OCI-M1 (cell line): ENCODE results near the gene PREX1.
"Not testable (repeated sequence)": the region's sequence is repeated elsewhere in the genome, so short reads cannot be mapped to it uniquely, and the experiment has no call there.

ENCODE experiments used
- DNase-seq: peaks from one replicate; lab custom pipeline; 2025; lab: John Stamatoyannopoulos, UW

Gene PREX1

GRCh38 chr20:48605364-48606171 lies 222.2 kb downstream of the PREX1 start:
- no peak for DNase-seq

DNA sequence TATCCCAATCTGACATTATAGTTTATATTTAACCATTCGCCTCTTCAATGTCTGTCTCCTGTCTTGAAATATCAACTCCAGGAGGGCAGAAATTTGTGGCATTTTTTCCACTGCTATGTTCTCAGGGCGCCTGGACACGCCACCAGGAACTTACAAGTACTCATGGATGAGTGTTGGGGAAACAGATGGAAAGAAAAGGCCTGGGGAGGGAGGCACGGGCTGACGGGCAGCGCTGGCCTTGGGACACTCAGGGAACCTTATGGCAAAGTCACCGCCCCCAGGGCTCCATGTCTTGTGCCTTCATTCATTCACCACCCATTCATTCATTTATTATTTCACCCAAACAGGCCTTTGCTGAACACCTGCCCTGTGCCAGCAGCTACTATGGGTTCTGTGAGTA lies 222.9 kb downstream of the PREX1 start:
- DNase-seq = no peak

DNA sequence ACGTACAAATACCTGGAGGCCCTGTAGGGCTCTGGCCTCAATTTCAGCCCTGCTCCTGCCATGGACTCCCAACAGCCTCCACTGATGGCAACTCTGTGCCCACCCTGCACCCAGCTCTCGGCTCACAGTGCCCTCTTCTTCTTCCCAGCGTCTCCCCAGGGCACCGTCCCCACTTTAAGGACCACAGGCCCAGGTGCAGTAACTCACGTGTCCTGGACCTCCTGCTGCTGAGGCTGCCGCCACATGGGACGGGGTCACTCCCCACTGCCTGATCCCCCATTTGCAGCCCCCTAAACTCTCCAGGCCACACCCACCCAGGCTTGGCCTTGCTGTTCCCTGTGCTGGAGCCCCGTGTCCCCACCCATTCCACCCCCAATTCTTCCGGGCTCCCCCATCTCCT lies 223.4 kb downstream of the PREX1 start:
- no peak for DNase-seq

GRCh38 chr20:48603819-48604405 lies 223.9 kb downstream of the PREX1 start:
- no peak for DNase-seq

DNA sequence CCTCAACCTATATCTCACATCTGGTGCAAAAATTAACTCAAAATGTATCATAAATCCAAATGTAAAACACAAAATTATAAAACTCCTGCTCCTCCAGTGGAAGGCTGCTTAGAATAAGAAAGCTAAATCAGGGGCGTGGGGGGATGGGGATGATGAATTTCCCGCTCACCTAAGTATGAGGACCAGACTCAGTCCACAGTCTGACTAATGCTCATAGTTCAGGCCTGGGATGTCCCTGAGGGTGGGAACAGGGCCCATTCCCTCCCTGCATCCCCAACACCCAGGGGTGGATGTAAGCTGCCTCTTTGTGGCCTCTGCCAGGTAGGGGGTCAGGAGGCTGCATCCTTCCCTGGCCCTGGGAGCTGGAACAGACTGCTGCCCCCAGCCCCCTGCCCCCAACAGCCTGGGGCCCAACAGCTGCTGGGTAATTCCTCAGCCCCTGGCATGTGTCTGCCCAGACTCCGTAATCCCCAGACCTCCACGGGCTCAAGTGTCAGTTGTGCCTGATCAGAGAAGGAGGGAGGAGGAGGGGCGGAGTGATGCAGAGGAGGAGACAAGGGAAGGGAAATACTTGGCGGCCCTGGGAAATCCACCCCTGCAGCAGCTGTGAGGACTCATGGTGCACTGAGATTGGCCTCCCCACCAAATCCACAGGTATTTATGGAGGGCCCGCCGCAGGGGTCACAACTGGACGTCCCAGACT lies 224.5 kb downstream of the PREX1 start:
- DNase-seq = no peak

DNA sequence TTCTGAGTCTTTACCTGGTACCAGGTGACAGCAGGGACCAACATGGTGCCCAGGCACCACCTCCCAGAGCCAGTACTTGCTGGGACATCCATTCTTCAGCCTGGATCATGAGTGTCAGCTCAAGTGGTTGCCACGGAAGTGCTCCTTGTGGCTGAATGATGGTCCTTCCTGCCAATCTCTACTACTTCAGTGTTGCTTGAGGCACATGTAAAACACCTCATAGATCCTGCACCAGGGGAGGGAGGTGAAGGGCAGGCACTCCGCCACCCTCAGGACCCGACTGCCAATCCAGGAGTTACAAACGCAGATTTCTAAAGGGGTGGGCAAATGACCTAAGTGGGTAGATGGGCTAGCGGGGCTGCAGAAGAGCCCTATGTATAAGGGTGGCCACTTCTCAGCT lies 226.0 kb downstream of the PREX1 start:
- no peak for DNase-seq

DNA sequence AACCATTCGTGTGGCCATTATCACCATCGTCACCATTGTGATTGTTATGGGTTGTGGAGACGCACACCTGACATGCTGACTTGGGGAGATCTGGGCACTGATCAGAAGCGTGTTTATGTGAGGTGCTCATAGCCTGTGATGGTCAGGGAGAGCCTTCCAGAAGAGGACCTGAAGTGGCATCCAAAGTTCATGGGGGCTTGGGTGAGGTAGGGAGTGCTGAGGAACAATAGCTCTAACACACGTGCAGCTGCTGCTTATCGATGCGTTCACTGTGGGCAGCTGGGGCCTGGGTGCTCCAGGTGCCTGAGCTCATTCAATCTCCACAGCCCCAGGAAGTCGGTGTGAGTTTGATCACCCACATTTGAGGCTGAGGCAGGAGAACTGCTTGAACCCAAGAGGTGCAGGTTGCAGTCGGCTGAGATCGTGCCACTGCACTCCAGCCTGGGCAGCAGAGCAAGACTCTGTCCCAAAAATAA lies 227.3 kb downstream of the PREX1 start:
- no peak for DNase-seq

- no peak for DNase-seq
These were observed 227.9 kb downstream of the PREX1 start for GRCh38 chr20:48599748-48600469.

- no peak for DNase-seq
These were observed 228.6 kb downstream of the PREX1 start for GRCh38 chr20:48599106-48599747.

GRCh38 chr20:48598303-48598941 lies 229.4 kb downstream of the PREX1 start:
- not testable (repeated sequence) for DNase-seq

DNA sequence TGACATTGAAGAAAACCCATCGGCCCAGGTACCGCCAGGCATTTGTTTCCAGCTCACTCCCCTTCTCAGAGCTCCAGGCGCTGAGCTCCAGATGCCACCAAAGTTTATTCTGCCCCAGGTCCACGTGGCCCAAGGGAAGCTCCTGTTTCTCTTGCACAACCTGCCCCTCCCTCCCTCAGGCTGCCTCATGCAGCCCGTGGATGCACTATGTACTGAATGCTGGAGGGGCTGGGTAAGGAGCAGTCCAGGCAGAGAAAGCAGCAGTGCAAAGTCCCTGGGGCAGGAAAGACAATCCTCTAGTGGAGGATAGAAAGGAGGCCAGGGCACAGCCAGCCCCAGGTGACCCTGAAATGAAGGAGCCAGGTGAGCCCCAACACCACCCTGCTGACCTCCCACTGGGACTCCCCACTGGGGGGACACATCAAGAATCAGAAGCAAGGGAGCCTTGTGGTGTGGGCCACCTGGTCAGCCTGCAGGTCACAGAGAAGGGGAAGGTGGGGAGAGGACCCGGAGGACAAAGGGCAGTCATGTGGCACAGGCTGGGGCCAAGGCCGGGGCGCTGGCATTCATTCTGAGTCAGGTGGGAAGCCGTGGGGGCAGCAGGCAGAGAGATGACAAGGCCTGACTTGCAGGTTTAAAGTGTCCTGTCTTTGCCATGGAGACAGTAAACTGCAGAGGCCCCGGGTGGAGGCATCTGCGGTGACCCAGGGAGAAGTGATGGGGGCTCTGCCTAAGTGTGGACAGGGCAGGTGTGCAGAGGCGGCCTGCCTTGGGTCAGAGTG lies 230.1 kb downstream of the PREX1 start:
- DNase-seq = no peak

DNA sequence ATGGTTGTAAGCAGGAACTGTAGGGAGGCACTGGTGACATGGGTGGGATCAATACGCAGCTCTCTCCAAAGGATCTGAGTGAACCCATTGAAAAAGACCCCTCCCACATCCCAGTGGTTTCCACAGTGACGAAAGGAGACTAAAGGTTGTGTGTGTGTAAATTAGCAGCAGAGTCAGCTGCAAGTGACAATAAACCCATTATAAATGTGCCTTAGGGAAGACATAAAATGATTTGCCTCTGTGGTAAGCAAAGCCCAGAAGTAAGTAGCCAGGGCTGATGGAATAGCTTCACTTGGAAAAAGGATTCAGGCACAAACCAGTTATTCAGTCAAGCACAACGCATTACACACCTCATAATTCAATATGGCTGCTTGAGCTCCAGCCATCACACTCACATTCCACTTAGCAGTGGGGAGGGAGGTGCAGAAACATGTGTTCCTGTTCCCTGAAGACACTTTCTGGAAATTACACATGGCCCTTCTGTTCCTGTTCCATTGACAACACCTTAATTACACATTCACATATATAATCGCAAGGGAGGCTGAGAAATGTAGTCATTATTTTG lies 231.4 kb downstream of the PREX1 start:
- no peak for DNase-seq

GRCh38 chr20:48595495-48596333 lies 232.1 kb downstream of the PREX1 start:
- DNase-seq = no peak

- DNase-seq = no peak
These were observed 233.3 kb downstream of the PREX1 start for GRCh38 chr20:48594533-48594932.

- DNase-seq = no peak
These were observed 235.5 kb downstream of the PREX1 start for GRCh38 chr20:48592107-48592940.

- no peak for DNase-seq
These were observed 241.1 kb downstream of the PREX1 start for GRCh38 chr20:48586730-48587129.

DNA sequence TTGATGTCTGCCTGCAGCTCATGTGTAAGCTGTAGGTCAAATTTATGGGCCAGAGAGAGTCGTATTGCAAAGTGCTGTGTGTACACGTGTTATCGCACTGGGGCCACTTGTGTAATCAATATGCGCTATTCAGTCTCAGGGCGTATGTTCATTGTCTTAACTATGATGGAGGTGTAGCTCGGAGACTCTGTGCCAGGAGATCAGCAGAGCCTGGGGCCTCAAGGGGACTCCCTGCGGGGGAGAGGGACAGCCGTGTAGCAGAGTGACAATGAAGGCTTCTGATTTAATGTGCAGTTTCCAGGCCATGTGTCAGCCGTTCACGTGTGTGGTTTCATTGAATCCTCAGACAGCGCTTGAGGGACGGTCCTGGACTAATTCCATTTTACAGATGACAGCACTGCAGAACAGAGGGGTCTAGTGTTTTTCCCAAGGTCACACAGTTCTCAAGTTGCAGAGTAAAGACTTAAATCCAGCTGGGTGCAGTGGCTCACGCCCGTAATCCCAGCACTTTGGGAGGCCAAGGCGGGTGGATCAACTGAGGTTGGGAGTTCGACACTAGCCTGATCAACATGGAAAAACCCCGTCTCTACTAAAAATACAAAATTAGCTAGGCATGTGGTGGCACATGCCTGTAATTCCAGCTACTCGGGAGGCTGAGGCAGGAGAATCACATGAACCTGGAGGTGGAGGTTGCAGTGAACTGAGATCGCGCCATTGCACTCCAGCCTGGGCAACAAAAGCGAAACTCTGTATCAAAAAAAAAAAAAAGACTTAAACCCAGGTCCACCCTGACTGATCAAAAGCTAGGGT lies 242.5 kb downstream of the PREX1 start:
- DNase-seq = no peak
